ENCODE results near the gene FAM241A. TPM values are rescaled to one million over a fixed set of nuclear protein-coding genes. Genes with fewer than 3 reads are reported as not detected.

Gene FAM241A
- total and polyA plus RNA-seq, 4 donors: 2.7 to 4.2 (median 2.9) TPM

DNA sequence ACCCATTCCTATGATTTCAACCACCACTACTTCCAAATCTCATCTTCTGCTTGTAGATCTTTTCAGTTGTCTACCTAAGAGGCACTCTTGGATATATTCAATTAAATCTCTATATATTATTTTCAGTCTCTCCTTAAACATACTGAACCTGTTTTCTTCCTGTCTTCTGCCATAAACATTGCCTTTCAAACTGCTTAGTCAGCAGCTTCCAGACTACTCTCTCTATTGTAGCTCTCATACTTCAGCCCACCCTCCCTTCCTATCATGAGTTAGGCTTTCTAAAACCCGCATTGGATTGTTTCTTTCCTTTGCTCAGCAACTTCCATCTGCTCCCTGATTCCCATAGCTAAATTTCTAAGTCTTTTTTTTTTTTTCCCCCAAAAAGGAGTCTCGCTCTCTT is 90.8 kb downstream of the FAM241A start:
- Histone ChIP-seq H3K4me3 (no peak overlapping the region), H3K9ac (ENCODE audit: insufficient read depth in 1 of 2, low read length in 2 of 2) (no peak overlapping the region), H3K9me3 (ENCODE audit: control insufficient read depth in 4 of 4, insufficient read depth in 3 of 4, low read length in 3 of 4) (peaks cover 0 to 3% (median 0%) of the 10 kb centered on the region in 4 donors), H3K27me3 (ENCODE audit: control insufficient read depth in 3 of 3, insufficient read depth in 3 of 3, low read length in 2 of 3) (no peaks in the 10 kb centered on the region), H3K27ac (ENCODE audit: low read depth in 1 of 2, low read length in 1 of 2) (no peak overlapping the region), H3K36me3 (ENCODE audit: control insufficient read depth in 4 of 4, insufficient read depth in 4 of 4, low read length in 4 of 4) (no peaks in the 10 kb centered on the region), H3K4me1 (ENCODE audit: control insufficient read depth in 5 of 5, insufficient read depth in 5 of 5, low read length in 5 of 5) (peaks cover 0 to 11% (median 0%) of the 10 kb centered on the region in 5 donors)
- peak in 1 of 3 donors; percentile 11 for DNase-seq
- WGBS, 2 donors: 87 to 93% methylated on average over 2 of the region's 2 CpGs
- no peak for ATAC-seq (ENCODE audit: insufficient read depth, low FRiP score)
- TF ChIP-seq, protein P1, sequence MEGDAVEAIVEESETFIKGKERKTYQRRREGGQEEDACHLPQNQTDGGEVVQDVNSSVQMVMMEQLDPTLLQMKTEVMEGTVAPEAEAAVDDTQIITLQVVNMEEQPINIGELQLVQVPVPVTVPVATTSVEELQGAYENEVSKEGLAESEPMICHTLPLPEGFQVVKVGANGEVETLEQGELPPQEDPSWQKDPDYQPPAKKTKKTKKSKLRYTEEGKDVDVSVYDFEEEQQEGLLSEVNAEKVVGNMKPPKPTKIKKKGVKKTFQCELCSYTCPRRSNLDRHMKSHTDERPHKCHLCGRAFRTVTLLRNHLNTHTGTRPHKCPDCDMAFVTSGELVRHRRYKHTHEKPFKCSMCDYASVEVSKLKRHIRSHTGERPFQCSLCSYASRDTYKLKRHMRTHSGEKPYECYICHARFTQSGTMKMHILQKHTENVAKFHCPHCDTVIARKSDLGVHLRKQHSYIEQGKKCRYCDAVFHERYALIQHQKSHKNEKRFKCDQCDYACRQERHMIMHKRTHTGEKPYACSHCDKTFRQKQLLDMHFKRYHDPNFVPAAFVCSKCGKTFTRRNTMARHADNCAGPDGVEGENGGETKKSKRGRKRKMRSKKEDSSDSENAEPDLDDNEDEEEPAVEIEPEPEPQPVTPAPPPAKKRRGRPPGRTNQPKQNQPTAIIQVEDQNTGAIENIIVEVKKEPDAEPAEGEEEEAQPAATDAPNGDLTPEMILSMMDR (IDR thresholded peaks at IDR 0.05; ENCODE audit: control extremely low read depth, extremely low read depth): no peak

DNA sequence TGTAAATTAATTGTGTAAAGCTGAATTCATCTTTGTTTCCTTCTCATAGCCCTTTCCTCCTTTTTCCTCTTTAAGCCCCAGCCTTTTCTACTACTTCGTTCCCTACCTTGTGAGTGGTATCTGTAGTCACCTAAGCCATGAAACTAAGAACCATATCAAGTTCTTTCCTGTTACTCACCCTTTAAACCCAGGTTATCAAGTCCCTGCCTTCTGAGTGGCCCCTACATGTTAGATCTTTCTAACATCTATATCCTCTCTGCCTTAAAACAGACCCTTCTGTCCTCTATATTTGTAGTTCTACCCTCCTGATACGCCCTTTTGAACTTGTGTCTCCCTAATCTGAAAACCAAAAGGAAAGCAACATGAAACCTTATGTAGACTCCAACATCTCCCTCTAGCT is 93.6 kb downstream of the FAM241A start:
- DNase-seq (no peak), ATAC-seq (ENCODE audit: insufficient read depth, low FRiP score) (no peak)
- Histone ChIP-seq H3K36me3 (ENCODE audit: control insufficient read depth in 4 of 4, insufficient read depth in 4 of 4, low read length in 4 of 4) (peaks cover 0 to 5% (median 0%) of the 10 kb centered on the region in 4 donors), H3K4me3 (no peak overlapping the region), H3K9me3 (ENCODE audit: control insufficient read depth in 4 of 4, insufficient read depth in 3 of 4, low read length in 3 of 4) (no peaks in the 10 kb centered on the region), H3K27ac (ENCODE audit: low read depth in 1 of 2, low read length in 1 of 2) (no peak overlapping the region), H3K9ac (ENCODE audit: insufficient read depth in 1 of 2, low read length in 2 of 2) (no peak overlapping the region), H3K27me3 (ENCODE audit: control insufficient read depth in 3 of 3, insufficient read depth in 3 of 3, low read length in 2 of 3) (no peaks in the 10 kb centered on the region), H3K4me1 (ENCODE audit: control insufficient read depth in 5 of 5, insufficient read depth in 5 of 5, low read length in 5 of 5) (no peaks in the 10 kb centered on the region)
- TF ChIP-seq, protein P1 (IDR thresholded peaks at IDR 0.05; ENCODE audit: control extremely low read depth, extremely low read depth): no peak
- WGBS, 2 donors: 97 to 100% methylated on average over 2 of the region's 2 CpGs

Other genes starting within 250 kb of the FAM241A start
- gene AP1AR, start 86.3 kb downstream of the FAM241A start, total RNA-seq: 10 to 100 TPM; 22.4 to 25.7 TPM
- 10 to 100 TPM; 12.8 to 16.0 TPM for gene AP1AR, start 86.3 kb downstream of the FAM241A start, polyA plus RNA-seq
- gene TIFA, start 140.4 kb downstream of the FAM241A start, total RNA-seq: 10 to 100 TPM in 1 of 2 donors, 1 to 10 TPM in 1; 9.0 to 17.6 TPM
- gene TIFA, start 140.4 kb downstream of the FAM241A start, polyA plus RNA-seq: 10 to 100 TPM in 1 of 2 donors, 1 to 10 TPM in 1; 5.8 to 23.8 TPM
- 10 to 100 TPM; 26.3 to 57.2 TPM for gene ALPK1, start 151.9 kb downstream of the FAM241A start, total RNA-seq
- gene ALPK1, start 151.9 kb downstream of the FAM241A start, polyA plus RNA-seq: 10 to 100 TPM in 1 of 2 donors, 1 to 10 TPM in 1; 8.9 to 20.6 TPM

All from lung (tissue), 12 donors.